ENCODE results near the gene PER1.

- TF ChIP-seq CTCF (conservative IDR thresholded peaks at IDR 0.05; ENCODE audit: low read length) (no peak), EZH2phosphoT487 (IDR thresholded peaks at IDR 0.05; ENCODE audit: borderline replicate concordance, low read depth, low read length) (no peak)
These were observed 35.4 kb downstream of the PER1 start for GRCh38 chr17:8116776-8117175.
